Uterus (tissue), 4 donors: ENCODE data around the gene ST6GALNAC3. TPM values are rescaled to one million over a fixed set of nuclear protein-coding genes. Genes with fewer than 3 reads are reported as not detected.
"Not testable (repeated sequence)": the region's sequence is repeated elsewhere in the genome, so short reads cannot be mapped to it uniquely, and the experiment has no call there.

Experiments used
- DNase-seq, 2 donors: peaks; one replicate each; pipeline ENCODE4 v3.0.0-alpha.2; 2019 to 2020
- H3K27ac ChIP-seq, 2 donors: fragments of 200-600 bp; sonication (generic); 1 replicate in 1 of 2; 2 replicates in 1 of 2; pipeline ENCODE4 v1.5.1; 2016 to 2018
- H3K27me3 ChIP-seq, 2 donors: fragments of 200-600 bp; sonication (generic); one replicate each; pipeline ENCODE4 v1.5.1; 2018 to 2019; ENCODE audit warnings: control low read depth in 1 of 2
- H3K36me3 ChIP-seq, 2 donors: fragments of 200-600 bp; sonication (generic); one replicate each; pipeline ENCODE4 v1.5.1; 2019; ENCODE audit warnings: control low read depth in 1 of 2
- H3K4me1 ChIP-seq, 2 donors: fragments of 200-600 bp; sonication (generic); one replicate each; pipeline ENCODE4 v1.5.1; 2018 to 2019; ENCODE audit warnings: control low read depth in 1 of 2
- H3K4me3 ChIP-seq, 2 donors: fragments of 200-600 bp; sonication (generic); 1 replicate in 1 of 2; 2 replicates in 1 of 2; pipeline ENCODE4 v1.5.1; 2018 to 2019; ENCODE audit warnings: mild to moderate bottlenecking in 1 of 2
- H3K9me3 ChIP-seq, 2 donors: fragments of 200-600 bp; sonication (generic); one replicate each; pipeline ENCODE4 v1.5.1; 2019; ENCODE audit warnings: control low read depth in 1 of 2
- POLR2A ChIP-seq, 2 donors: fragments of 450-650 bp; IDR thresholded peaks; one replicate each; pipeline ENCODE4 v1.6.1; 2016; ENCODE audit warnings: antibody characterized with exemption in 2 of 2, mild to moderate bottlenecking in 1 of 2, moderate library complexity in 1 of 2
- intact Hi-C: fragments of 100-400 bp; cut with DNase I; formaldehyde crosslinking; loops from one replicate; pipeline ENCODE4 v1.15.1; 2023; ENCODE audit warnings: low total_unique reads
- total RNA-seq, 4 donors: library from RNA; depleted of rRNA in 3 of 4; stranded (reverse); fragments of >200 nt in 3 of 4; gene quantifications; one replicate each; pipeline versions ENCODE4 v1.1.0 to v1.2.4, GENCODE V29; 2014 to 2023
- TF ChIP-seq, protein P1 (sequence below), 4 experiments: fragments of 200-600 bp in 2 of 4; fragments of 450-650 bp in 2 of 4; sonication (generic) in 2 of 4; IDR thresholded peaks; one replicate each; pipeline ENCODE4 v1.5.1; 2016 to 2019; ENCODE audit warnings: antibody characterized with exemption in 4 of 4, mild to moderate bottlenecking in 2 of 4, moderate library complexity in 1 of 4
- donor health status: DM: yes; HTN: yes; CAD: no.

The ST6GALNAC3 gene
- total RNA-seq, 4 donors from 2014 or later = 6.7 to 43.4 (median 21.1) TPM

DNA sequence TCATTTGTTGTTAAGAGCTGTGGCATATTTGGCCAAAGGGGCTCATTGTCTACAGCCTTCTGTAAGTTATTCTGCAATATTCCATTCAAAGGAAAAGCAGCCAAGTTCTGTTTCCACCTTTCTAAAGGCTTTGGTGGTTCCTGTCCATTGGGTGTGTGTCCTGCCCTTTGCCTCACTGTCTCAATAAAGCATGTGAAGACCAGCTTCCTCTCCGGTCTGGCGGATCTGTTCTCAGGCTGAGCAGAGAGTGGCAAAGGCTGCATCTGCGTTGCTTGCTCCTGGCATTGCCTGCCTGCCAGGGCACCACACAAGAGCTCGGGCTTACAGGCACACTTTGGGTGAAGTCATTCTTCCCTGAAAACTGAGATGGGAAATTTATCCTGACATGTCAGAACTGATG, 34.9 kb downstream of the ST6GALNAC3 start:
- Histone ChIP-seq H3K4me3 (no peak overlapping the region), H3K4me1 (no peaks in the 10 kb centered on the region), H3K27me3 (no peaks in the 10 kb centered on the region), H3K9me3 (no peaks in the 10 kb centered on the region), H3K27ac (no peak overlapping the region), H3K36me3 (no peaks in the 10 kb centered on the region)
- intact Hi-C loops = no loop called here
- TF ChIP-seq POLR2A (IDR thresholded peaks at IDR 0.05) = no peak
- TF ChIP-seq, protein P1, sequence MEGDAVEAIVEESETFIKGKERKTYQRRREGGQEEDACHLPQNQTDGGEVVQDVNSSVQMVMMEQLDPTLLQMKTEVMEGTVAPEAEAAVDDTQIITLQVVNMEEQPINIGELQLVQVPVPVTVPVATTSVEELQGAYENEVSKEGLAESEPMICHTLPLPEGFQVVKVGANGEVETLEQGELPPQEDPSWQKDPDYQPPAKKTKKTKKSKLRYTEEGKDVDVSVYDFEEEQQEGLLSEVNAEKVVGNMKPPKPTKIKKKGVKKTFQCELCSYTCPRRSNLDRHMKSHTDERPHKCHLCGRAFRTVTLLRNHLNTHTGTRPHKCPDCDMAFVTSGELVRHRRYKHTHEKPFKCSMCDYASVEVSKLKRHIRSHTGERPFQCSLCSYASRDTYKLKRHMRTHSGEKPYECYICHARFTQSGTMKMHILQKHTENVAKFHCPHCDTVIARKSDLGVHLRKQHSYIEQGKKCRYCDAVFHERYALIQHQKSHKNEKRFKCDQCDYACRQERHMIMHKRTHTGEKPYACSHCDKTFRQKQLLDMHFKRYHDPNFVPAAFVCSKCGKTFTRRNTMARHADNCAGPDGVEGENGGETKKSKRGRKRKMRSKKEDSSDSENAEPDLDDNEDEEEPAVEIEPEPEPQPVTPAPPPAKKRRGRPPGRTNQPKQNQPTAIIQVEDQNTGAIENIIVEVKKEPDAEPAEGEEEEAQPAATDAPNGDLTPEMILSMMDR (IDR thresholded peaks at IDR 0.05) = no peak
- DNase-seq = no peak

DNA sequence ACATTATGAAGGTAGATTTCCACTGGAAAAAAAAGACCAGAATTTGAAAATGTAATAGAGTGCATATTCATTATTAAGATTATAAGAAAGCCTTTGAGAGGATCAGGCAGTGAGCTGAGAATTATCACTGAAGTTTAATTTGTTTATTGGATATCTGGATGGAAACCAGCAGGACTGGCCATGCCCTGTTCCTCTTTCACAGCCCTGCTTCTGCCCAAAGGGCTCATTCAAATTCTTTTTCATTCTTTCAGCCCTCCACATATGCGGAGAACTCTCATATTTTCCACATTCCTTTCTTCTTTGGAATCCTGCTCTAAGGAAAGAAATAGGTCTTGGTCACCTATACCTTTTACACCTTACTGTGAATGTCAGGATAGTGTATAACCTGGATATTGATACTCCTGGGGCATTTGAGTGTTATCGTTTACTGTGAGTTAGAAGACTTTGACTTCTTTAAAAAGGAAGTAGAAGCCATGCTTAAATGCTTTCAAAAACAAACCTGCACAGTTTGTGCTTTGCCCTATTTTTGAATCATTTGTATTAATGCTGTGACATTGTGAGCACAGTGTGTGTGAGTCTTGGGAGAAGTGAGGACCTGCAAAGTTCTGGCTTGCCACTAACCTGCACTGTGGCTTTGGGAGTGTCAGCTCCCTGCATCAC, 35.5 kb downstream of the ST6GALNAC3 start:
- Histone ChIP-seq H3K4me1 (no peaks in the 10 kb centered on the region), H3K36me3 (no peaks in the 10 kb centered on the region), H3K9me3 (no peaks in the 10 kb centered on the region), H3K27me3 (no peaks in the 10 kb centered on the region), H3K4me3 (no peak overlapping the region), H3K27ac (no peak overlapping the region)
- TF ChIP-seq, protein P1 (IDR thresholded peaks at IDR 0.05) = no peak
- no peak for TF ChIP-seq POLR2A (IDR thresholded peaks at IDR 0.05)
- no peak for DNase-seq
- intact Hi-C loops = no loop called here

DNA sequence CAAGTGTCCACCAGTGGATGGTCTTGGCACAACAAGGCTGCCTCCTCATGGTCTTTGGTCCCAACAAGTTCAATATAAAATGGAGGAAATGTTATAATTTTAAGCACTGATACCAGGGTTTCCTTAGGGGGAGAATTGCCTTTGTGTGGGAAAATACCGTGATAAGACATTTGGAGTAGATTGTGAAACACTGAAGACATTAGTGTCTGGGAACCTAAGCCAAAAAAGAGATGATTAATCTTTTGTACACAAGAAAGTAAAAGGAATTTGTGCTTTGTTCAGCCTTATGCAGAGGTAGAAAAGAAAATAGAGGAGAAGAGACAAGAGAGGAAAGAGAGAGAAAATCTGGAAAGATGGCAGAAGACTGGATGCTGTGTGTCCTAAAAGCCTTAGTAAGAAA, 36.1 kb downstream of the ST6GALNAC3 start:
- TF ChIP-seq POLR2A (IDR thresholded peaks at IDR 0.05) = no peak
- TF ChIP-seq, protein P1 (IDR thresholded peaks at IDR 0.05) = no peak
- Histone ChIP-seq H3K4me3 (no peak overlapping the region), H3K9me3 (no peaks in the 10 kb centered on the region), H3K4me1 (no peaks in the 10 kb centered on the region), H3K27me3 (no peaks in the 10 kb centered on the region), H3K36me3 (no peaks in the 10 kb centered on the region), H3K27ac (no peak overlapping the region)
- intact Hi-C loops = no loop called here
- DNase-seq = no peak

DNA sequence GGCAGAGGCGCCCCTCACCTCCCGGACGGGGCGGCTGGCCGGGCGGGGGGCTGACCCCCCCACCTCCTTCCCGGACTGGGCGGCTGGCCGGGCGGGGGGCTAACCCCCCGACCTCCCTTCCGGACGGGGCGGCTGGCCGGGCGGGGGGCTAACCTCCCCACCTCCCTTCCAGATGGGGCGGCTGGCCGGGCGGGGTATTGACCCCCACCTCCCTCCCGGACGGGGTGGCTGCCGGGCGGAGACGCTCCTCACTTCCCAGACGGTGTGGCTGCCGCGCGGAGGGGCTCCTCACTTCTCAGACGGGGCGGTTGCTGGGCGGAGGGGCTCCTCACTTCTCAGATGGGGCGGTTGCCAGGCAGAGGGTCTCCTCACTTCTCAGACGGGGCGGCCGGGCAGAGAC, 37.8 kb downstream of the ST6GALNAC3 start:
- H3K27ac ChIP-seq, H3K4me1 ChIP-seq, intact Hi-C loops, H3K27me3 ChIP-seq, DNase-seq, H3K9me3 ChIP-seq, H3K36me3 ChIP-seq, H3K4me3 ChIP-seq: not testable (repeated sequence)

DNA sequence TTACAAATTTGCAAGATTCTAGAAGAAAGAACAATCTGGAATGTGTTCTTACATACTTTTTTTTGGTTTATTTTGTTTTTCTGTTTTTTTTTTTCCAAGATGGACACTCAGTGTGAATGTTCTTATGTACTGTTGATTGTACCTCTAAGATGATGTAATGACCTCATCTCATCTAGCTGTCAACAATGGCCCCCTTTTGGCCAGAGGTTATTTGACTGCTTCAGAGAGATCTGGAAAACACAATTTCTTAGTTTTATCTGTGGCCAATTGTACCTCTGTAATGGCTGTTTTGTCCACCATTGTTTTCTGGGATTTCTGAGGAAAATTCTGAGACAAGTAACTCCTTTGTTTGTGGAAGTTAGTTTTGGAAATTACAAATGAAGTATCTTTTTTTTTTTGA, 38.9 kb downstream of the ST6GALNAC3 start:
- Histone ChIP-seq H3K27ac (no peak overlapping the region), H3K4me1 (no peaks in the 10 kb centered on the region), H3K4me3 (no peak overlapping the region), H3K36me3 (no peaks in the 10 kb centered on the region), H3K9me3 (no peaks in the 10 kb centered on the region), H3K27me3 (no peaks in the 10 kb centered on the region)
- TF ChIP-seq, protein P1 (IDR thresholded peaks at IDR 0.05) = no peak
- TF ChIP-seq POLR2A (IDR thresholded peaks at IDR 0.05) = no peak
- DNase-seq = no peak
- intact Hi-C loops = no loop called here

DNA sequence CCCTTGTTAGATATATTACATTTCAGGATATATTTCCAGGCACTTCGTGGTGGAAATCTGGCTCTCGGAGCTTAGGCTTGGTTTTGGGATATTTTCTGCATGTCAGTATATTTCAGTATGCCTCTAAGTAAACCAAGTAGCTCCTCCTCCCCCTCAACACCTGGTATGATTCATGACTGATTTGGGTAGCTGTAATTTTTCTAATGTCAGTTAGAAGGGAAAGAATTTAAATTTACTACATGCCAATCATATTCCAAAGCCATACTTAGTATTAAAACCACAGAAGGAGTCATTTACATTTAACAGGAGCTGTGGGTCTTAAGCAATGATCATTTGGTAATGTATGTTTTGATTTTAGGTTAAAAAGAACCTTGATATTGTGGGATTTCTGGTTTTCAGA, 40.6 kb downstream of the ST6GALNAC3 start:
- Histone ChIP-seq H3K27ac (no peak overlapping the region), H3K4me3 (no peak overlapping the region), H3K36me3 (no peaks in the 10 kb centered on the region), H3K4me1 (no peaks in the 10 kb centered on the region), H3K27me3 (no peaks in the 10 kb centered on the region), H3K9me3 (no peaks in the 10 kb centered on the region)
- intact Hi-C loops = no loop called here
- DNase-seq = no peak
- TF ChIP-seq, protein P1 (IDR thresholded peaks at IDR 0.05) = no peak
- no peak for TF ChIP-seq POLR2A (IDR thresholded peaks at IDR 0.05)
